Thyroid gland (tissue), 4 donors: ENCODE data around the gene SORT1.

Source experiments
- CTCF ChIP-seq, 6 experiments: fragments of 200-600 bp in 3 of 6; fragments of 450-650 bp in 3 of 6; sonication (generic) in 3 of 6; IDR thresholded peaks; one replicate each; pipeline ENCODE4 v1.5.1; 2016 to 2019; ENCODE audit warnings: antibody characterized with exemption in 6 of 6, mild to moderate bottlenecking in 2 of 6, inconsistent platforms in 1 of 6, moderate library complexity in 1 of 6
- POLR2A ChIP-seq, 2 donors: fragments of 450-650 bp; IDR thresholded peaks; one replicate each; pipeline ENCODE4 v1.6.1; 2017; ENCODE audit warnings: antibody characterized with exemption in 2 of 2, mild to moderate bottlenecking in 2 of 2, moderate library complexity in 1 of 2

- TF ChIP-seq CTCF (IDR thresholded peaks at IDR 0.05) (peak; percentile 94 to 100 (median 98)), POLR2A (IDR thresholded peaks at IDR 0.05) (no peak)
Measured at GRCh38 chr1:109263597-109264378, 133.9 kb downstream of the SORT1 start.
